SK-N-SH (cell line): ENCODE data around the gene CLDN16. TPM values are rescaled to one million over a fixed set of nuclear protein-coding genes. Genes with fewer than 3 reads are reported as not detected.

ENCODE experiments used
- CTCF ChIA-PET: fragments of 300-600, 350-600 bp; formaldehyde crosslinking; extraction: SDS; loops from one replicate; lab custom pipeline; 2021; lab: Yijun Ruan, JAX
- POLR2A ChIA-PET: fragments of 350-600 bp; sonication (Branson Sonifier 250); formaldehyde crosslinking; extraction: SDS; loops from one replicate; lab custom pipeline; 2020; ENCODE audit warnings: antibody characterized with exemption, inconsistent platforms; lab: Yijun Ruan, JAX
- DNase-seq: peaks from one replicate; pipeline ENCODE4 v3.0.0; 2012
- H2AFZ ChIP-seq: fragments of 200-600 bp; sonication (generic); 2 replicates; pipeline ENCODE4 v1.8.1; 2016; ENCODE audit warnings: antibody characterized with exemption, mild to moderate bottlenecking, low read depth
- H3F3A ChIP-seq: fragments of 200-600 bp; sonication (generic); replicated peaks from 2 replicates; pipeline ENCODE3; 2016; ENCODE audit warnings: antibody characterized with exemption, mild to moderate bottlenecking; ENCODE audit not compliant: insufficient read depth
- H3K27ac ChIP-seq, 2 experiments: fragments of 200-500 bp in 1 of 2; fragments of 200-600 bp in 1 of 2; sonication (Bioruptor generic) in 1 of 2; sonication (generic), shearing (Covaris generic) in 1 of 2; 2 replicates each; pipeline versions ENCODE4 v1.5.1 to v1.6.1; 2014 to 2016; ENCODE audit warnings: low read depth in 2 of 2, inconsistent platforms in 1 of 2, low read length in 1 of 2, mild to moderate bottlenecking in 1 of 2, mixed read lengths in 1 of 2
- H3K27me3 ChIP-seq: fragments of 200-600 bp; sonication (generic), shearing (Covaris generic); 2 replicates; pipeline ENCODE4 v1.6.1; 2016; ENCODE audit warnings: mixed run types; ENCODE audit not compliant: insufficient read depth
- H3K36me3 ChIP-seq, 2 experiments: fragments of 200-500 bp in 1 of 2; fragments of 200-600 bp in 1 of 2; sonication (Bioruptor generic) in 1 of 2; sonication (generic) in 1 of 2; replicated peaks in 1 of 2; 2 replicates each; pipeline versions ENCODE3 to v1.5.1; 2014 to 2016; ENCODE audit warnings: low read length in 1 of 2, mild to moderate bottlenecking in 1 of 2; ENCODE audit not compliant: insufficient read depth in 2 of 2, control insufficient read depth in 1 of 2
- H3K4me1 ChIP-seq, 2 experiments: fragments of 200-500 bp in 1 of 2; fragments of 200-600 bp in 1 of 2; sonication (Bioruptor generic) in 1 of 2; sonication (generic), shearing (Covaris generic) in 1 of 2; 2 replicates each; pipeline versions ENCODE4 v1.5.1 to v1.6.1; 2014 to 2016; ENCODE audit warnings: low read depth in 1 of 2, low read length in 1 of 2, mixed run types in 1 of 2; ENCODE audit not compliant: insufficient read depth in 2 of 2, control insufficient read depth in 1 of 2
- H3K4me2 ChIP-seq: fragments of 200-600 bp; sonication (generic), shearing (Covaris generic); 2 replicates; pipeline ENCODE4 v1.6.1; 2017; ENCODE audit warnings: mixed run types
- H3K4me3 ChIP-seq, 2 experiments: fragments of 200-500 bp in 1 of 2; fragments of 200-600 bp in 1 of 2; sonication (Bioruptor generic) in 1 of 2; sonication (generic), shearing (Covaris generic) in 1 of 2; 2 replicates each; pipeline versions ENCODE4 v1.5.1 to v1.8.1; 2014 to 2016; ENCODE audit warnings: low read depth in 2 of 2, inconsistent platforms in 1 of 2, low read length in 1 of 2, mild to moderate bottlenecking in 1 of 2, mixed read lengths in 1 of 2, moderate library complexity in 1 of 2
- H3K79me2 ChIP-seq: fragments of 200-600 bp; sonication (generic); 2 replicates; pipeline ENCODE4 v1.8.1; 2017; ENCODE audit warnings: mild to moderate bottlenecking; ENCODE audit not compliant: insufficient read depth
- H3K9ac ChIP-seq: fragments of 200-600 bp; sonication (generic); 2 replicates; pipeline ENCODE4 v1.6.1; 2017; ENCODE audit warnings: mixed run types
- H3K9me2 ChIP-seq: fragments of 200-600 bp; sonication (generic); 2 replicates; pipeline ENCODE4 v1.6.1; 2017; ENCODE audit warnings: mixed run types
- H3K9me3 ChIP-seq: fragments of 200-600 bp; sonication (generic); 2 replicates; pipeline ENCODE4 v1.6.1; 2017; ENCODE audit warnings: mixed run types, mild to moderate bottlenecking, moderate library complexity
- H4K20me1 ChIP-seq: fragments of 200-600 bp; sonication (generic); 2 replicates; pipeline ENCODE4 v1.6.1; 2017; ENCODE audit warnings: mild to moderate bottlenecking, mixed run types; ENCODE audit not compliant: insufficient read depth
- CHD2 ChIP-seq: fragments of 150-350 bp; IDR thresholded peaks from 2 replicates; pipeline ENCODE4 v1.6.1; 2018; ENCODE audit warnings: low read length; ENCODE audit not compliant: partially characterized antibody
- CTCF ChIP-seq: fragments of 200-600 bp; sonication (generic); IDR thresholded peaks from 2 replicates; pipeline ENCODE4 v1.6.1; 2017; ENCODE audit warnings: antibody characterized with exemption, mild to moderate bottlenecking, moderate library complexity
- ELF1 ChIP-seq: IDR thresholded peaks from 2 replicates; pipeline ENCODE4 v1.4.0; 2012
- EP300 ChIP-seq, 2 experiments: IDR thresholded peaks; 2 replicates each; pipeline versions ENCODE4 v1.4.0 to v1.6.1; 2012; ENCODE audit warnings: borderline replicate concordance in 1 of 2, low read depth in 1 of 2, low read length in 1 of 2
- EZH2phosphoT487 ChIP-seq: fragments of 200-600 bp; sonication (generic); IDR thresholded peaks from 2 replicates; pipeline ENCODE4 v1.6.1; 2017; ENCODE audit warnings: low read depth, mixed run types, mild to moderate bottlenecking, antibody characterized with exemption, moderate library complexity, borderline replicate concordance
- FOSL2 ChIP-seq: IDR thresholded peaks from 2 replicates; pipeline ENCODE4 v1.4.0; 2012; ENCODE audit warnings: low read depth, mild to moderate bottlenecking, moderate library complexity, borderline replicate concordance
- FOXJ3 ChIP-seq: sonication (generic); formaldehyde crosslinking; IDR thresholded peaks from 2 replicates; pipeline ENCODE4 v1.5.1; 2020; ENCODE audit warnings: mild to moderate bottlenecking, missing genetic modification reagents
- FOXM1 ChIP-seq: IDR thresholded peaks from 2 replicates; pipeline ENCODE4 v1.4.0; 2012; ENCODE audit warnings: low read depth, mild to moderate bottlenecking
- GATA2 ChIP-seq: sonication (generic); formaldehyde crosslinking; IDR thresholded peaks from 2 replicates; pipeline ENCODE4 v1.5.0; 2020; ENCODE audit warnings: mild to moderate bottlenecking, missing genetic modification reagents
- MXI1 ChIP-seq: IDR thresholded peaks from 2 replicates; pipeline ENCODE4 v1.6.1; 2012; ENCODE audit warnings: mild to moderate bottlenecking, low read depth, low read length, improper control_type of control experiment
- NRF1 ChIP-seq: IDR thresholded peaks from 2 replicates; pipeline ENCODE4 v1.6.1; 2012; ENCODE audit warnings: low read depth, mild to moderate bottlenecking, low read length
- REST ChIP-seq: IDR thresholded peaks from 2 replicates; pipeline ENCODE4 v1.6.1; 2012; ENCODE audit warnings: mild to moderate bottlenecking, low read depth, low read length, moderate library complexity
- RFX5 ChIP-seq: IDR thresholded peaks from 2 replicates; pipeline ENCODE4 v1.6.1; 2012; ENCODE audit warnings: mild to moderate bottlenecking, improper control_type of control experiment, low read length
- RXRA ChIP-seq: IDR thresholded peaks from 2 replicates; pipeline ENCODE4 v1.4.0; 2012; ENCODE audit warnings: low read depth, mild to moderate bottlenecking, borderline replicate concordance
- TCF12 ChIP-seq: IDR thresholded peaks from 2 replicates; pipeline ENCODE4 v1.4.0; 2012
- TEAD4 ChIP-seq: IDR thresholded peaks from 2 replicates; pipeline ENCODE4 v1.4.0; 2012; ENCODE audit warnings: mild to moderate bottlenecking, borderline replicate concordance; ENCODE audit not compliant: insufficient read depth
- USF1 ChIP-seq: IDR thresholded peaks from 2 replicates; pipeline ENCODE4 v1.4.0; 2012; ENCODE audit warnings: low read depth, borderline replicate concordance
- USF2 ChIP-seq: fragments of 150-350 bp; IDR thresholded peaks from 2 replicates; pipeline ENCODE4 v1.6.1; 2017; ENCODE audit warnings: antibody characterized with exemption, low read length, low read depth, borderline replicate concordance
- ZBTB33 ChIP-seq: IDR thresholded peaks from 2 replicates; pipeline ENCODE4 v1.4.0; 2012; ENCODE audit warnings: low read depth, borderline replicate concordance
- WGBS: methylation state at CpG from one replicate; pipeline ENCODE4 v1.1.6; 2017; ENCODE audit warnings: low lambda C conversion rate; 5-methylcytosine and 5-hydroxymethylcytosine counted together
- polyA plus RNA-seq, 3 experiments: library from polyadenylated mRNA; depleted of rRNA; stranded (reverse); fragments of >200 nt; gene quantifications; 2 replicates each; pipeline ENCODE4 v1.2.3, GENCODE V29; 2012

The CLDN16 gene
- polyA plus RNA-seq, 1 of the 3 experiments (the other 2 are of a cell fraction) = 0.02 TPM

- H3K4me2 ChIP-seq = no peak overlapping the region
- no peak for TF ChIP-seq CTCF
- TF ChIP-seq TCF12 = no peak
- TF ChIP-seq RXRA = no peak
- TF ChIP-seq, all 33 proteins: peak for 0
- Histone ChIP-seq H3K9me2 (no peaks in the 10 kb centered on the region), H3K4me3 (no peak overlapping the region), H4K20me1 (no peaks in the 10 kb centered on the region), H3F3A (no peaks in the 10 kb centered on the region), H3K9ac (no peak overlapping the region), H2AFZ (no peak overlapping the region), H3K27ac (no peak overlapping the region), H3K4me1 (no peaks in the 10 kb centered on the region), H3K27me3 (no peaks in the 10 kb centered on the region; the same call in 1 of the 2 replicates), H3K36me3 (no peaks in the 10 kb centered on the region), H3K9me3 (no peaks in the 10 kb centered on the region), H3K79me2 (no peaks in the 10 kb centered on the region)
- ChIA-PET CTCF (no interaction called here), POLR2A (no interaction called here)
- no peak for DNase-seq
- 30% methylated on average over 9 of the region's 9 CpGs for WGBS
These were observed 25.7 kb upstream of the CLDN16 start for GRCh38 chr3:190362258-190362657.

GRCh38 chr3:190366133-190366532 lies 21.8 kb upstream of the CLDN16 start:
- H3K27ac ChIP-seq = no peak overlapping the region
- H3K79me2 ChIP-seq = no peaks in the 10 kb centered on the region
- no peak for TF ChIP-seq TEAD4
- no peak for TF ChIP-seq ELF1
- TF ChIP-seq FOXM1 = no peak
- no peak for TF ChIP-seq EZH2phosphoT487
- TF ChIP-seq MXI1 = no peak
- TF ChIP-seq RXRA = no peak
- TF ChIP-seq REST = no peak
- TF ChIP-seq GATA2 = no peak
- no peak for TF ChIP-seq CHD2
- TF ChIP-seq ZBTB33 = no peak
- no peak for TF ChIP-seq EP300 (IDR thresholded peaks at IDR 0.05; ENCODE audit: borderline replicate concordance in 1 of 2, low read depth in 1 of 2, low read length in 1 of 2)
- TF ChIP-seq USF1 = no peak
- no peak for TF ChIP-seq USF2
- no peak for TF ChIP-seq RFX5
- TF ChIP-seq NRF1 = no peak
- no peak for TF ChIP-seq FOSL2
- no peak for TF ChIP-seq TCF12
- TF ChIP-seq FOXJ3 = no peak

More at GRCh38 chr3:190366133-190366532, 21.8 kb upstream of the CLDN16 start:
- Histone ChIP-seq H3K9ac (no peak overlapping the region), H3K4me1 (no peaks in the 10 kb centered on the region), H3K4me3 (no peak overlapping the region), H3K27me3 (no peaks in the 10 kb centered on the region; the same call in 1 of the 2 replicates), H3K4me2 (no peak overlapping the region), H3K9me2 (no peaks in the 10 kb centered on the region), H3F3A (no peaks in the 10 kb centered on the region), H4K20me1 (no peaks in the 10 kb centered on the region), H3K36me3 (no peaks in the 10 kb centered on the region), H2AFZ (peak overlapping the region; percentile 43; the same call in 1 of the 2 replicates), H3K9me3 (no peaks in the 10 kb centered on the region)
- ChIA-PET POLR2A (no interaction called here), CTCF (no interaction called here)
- no peak for DNase-seq
- 2% methylated on average over 2 of the region's 2 CpGs for WGBS
